GM06990 (cell line): Measurements from ENCODE around the gene BEST4.
A peak's percentile ranks its signal among the peaks of the same experiment; 100 is the strongest.
"Not testable (repeated sequence)": the region's sequence is repeated elsewhere in the genome, so short reads cannot be mapped to it uniquely, and the experiment has no call there.

Experiments used
- DNase-seq: peaks from one replicate; pipeline ENCODE4 v3.0.0-alpha.2; 2011; ENCODE audit not compliant: insufficient read length; ENCODE audit errors: extremely low read depth
- H3K27me3 ChIP-seq: replicated peaks from 2 replicates; pipeline ENCODE4 v1.6.0; 2011; ENCODE audit warnings: low read length; ENCODE audit not compliant: control insufficient read depth, insufficient read depth
- H3K36me3 ChIP-seq: 2 replicates; pipeline ENCODE4 v1.5.1; 2011; ENCODE audit warnings: low read length; ENCODE audit not compliant: control insufficient read depth, insufficient read depth
- H3K4me3 ChIP-seq: replicated peaks from 2 replicates; pipeline ENCODE4 v1.5.1; 2011; ENCODE audit warnings: low read depth, mild to moderate bottlenecking, control low read depth, low read length
- CTCF ChIP-seq: IDR thresholded peaks from 2 replicates; pipeline ENCODE4 v1.5.1; 2011; ENCODE audit warnings: low read length, control low read depth, mild to moderate bottlenecking, inconsistent platforms; ENCODE audit not compliant: insufficient read depth, poor library complexity, severe bottlenecking

Gene BEST4

DNA sequence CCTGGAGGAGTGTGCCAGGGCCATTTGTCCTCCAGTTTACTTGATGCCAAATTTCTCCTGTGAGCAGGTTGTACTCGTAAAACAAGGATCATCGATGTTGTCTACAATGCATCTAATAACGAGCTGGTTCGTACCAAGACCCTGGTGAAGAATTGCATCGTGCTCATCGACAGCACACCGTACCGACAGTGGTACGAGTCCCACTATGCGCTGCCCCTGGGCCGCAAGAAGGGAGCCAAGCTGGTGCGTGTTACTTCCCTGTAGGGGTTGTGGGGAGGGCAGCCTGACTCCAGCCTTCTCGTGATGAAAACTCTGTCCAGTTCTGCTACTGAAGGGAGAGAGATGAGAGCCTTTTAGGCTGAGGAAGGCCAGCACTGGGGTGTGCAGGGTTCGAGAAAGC, 10.4 kb downstream of the BEST4 start:
- TF ChIP-seq CTCF, result no peak
- DNase-seq, result no peak
- peak overlapping the region; percentile 92 for H3K4me3 ChIP-seq
- peaks cover 28% of the 10 kb centered on the region for H3K36me3 ChIP-seq
- H3K27me3 ChIP-seq, result no peaks in the 10 kb centered on the region

DNA sequence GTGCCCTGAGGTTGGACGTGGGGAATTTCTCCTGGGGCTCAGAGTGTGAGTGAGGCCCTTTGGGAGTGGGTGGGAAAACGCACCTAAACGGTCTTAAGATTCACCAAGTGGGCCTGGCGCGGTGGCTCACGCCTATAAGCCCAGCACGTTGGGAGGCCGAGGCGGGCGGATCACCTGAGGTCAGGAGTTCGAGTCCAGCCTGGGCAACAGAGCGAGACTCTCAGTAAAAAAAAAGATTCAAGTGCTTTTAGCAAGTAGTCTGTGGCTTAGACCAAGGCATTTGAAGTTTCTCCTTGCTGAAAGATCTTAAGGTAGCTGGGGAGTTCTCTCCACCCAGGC, 11.3 kb downstream of the BEST4 start:
- no peak for TF ChIP-seq CTCF
- H3K4me3 ChIP-seq, result peak overlapping the region; percentile 92
- no peak for DNase-seq
- H3K36me3 ChIP-seq, result peaks cover 28% of the 10 kb centered on the region
- H3K27me3 ChIP-seq, result no peaks in the 10 kb centered on the region

GRCh38 chr1:44775930-44776729, 11.8 kb downstream of the BEST4 start:
- Histone ChIP-seq H3K36me3 (peaks cover 27% of the 10 kb centered on the region), H3K4me3 (peak overlapping the region; percentile 92), H3K27me3 (no peaks in the 10 kb centered on the region)
- no peak for DNase-seq
- no peak for TF ChIP-seq CTCF

GRCh38 chr1:44775078-44775929, 12.7 kb downstream of the BEST4 start, which contains the start of gene RPS8:
RPS8 (plus strand) TSS chr1:44775540; CDS start chr1:44775597, 57 bp downstream.
- Histone ChIP-seq H3K36me3 (peaks cover 22% of the 10 kb centered on the region), H3K27me3 (no peaks in the 10 kb centered on the region)
- peak; percentile 86 for DNase-seq

GRCh38 chr1:44766421-44766820, 21.5 kb downstream of the BEST4 start:
- H3K36me3 ChIP-seq, result peaks cover 25% of the 10 kb centered on the region
- not testable (repeated sequence) for DNase-seq, H3K4me3 ChIP-seq, H3K27me3 ChIP-seq

More at GRCh38 chr1:44775078-44775929, 12.7 kb downstream of the BEST4 start, which contains the start of gene RPS8:
- TF ChIP-seq CTCF, result no peak
- peak within 1 kb of the TSS; percentile 92 for H3K4me3 ChIP-seq

GRCh38 chr1:44760876-44761275, 27.1 kb downstream of the BEST4 start:
- no peak for TF ChIP-seq CTCF
- Histone ChIP-seq H3K36me3 (peaks cover 46% of the 10 kb centered on the region), H3K27me3 (no peaks in the 10 kb centered on the region), H3K4me3 (no peak overlapping the region)
- no peak for DNase-seq
